Neutrophil (primary cell): ENCODE results near the gene DRD2.

Experiments
- H3K27ac ChIP-seq: fragments of 200-600 bp; sonication (generic); 2 replicates; pipeline ENCODE4 v1.5.1; 2016; ENCODE audit warnings: mild to moderate bottlenecking, moderate library complexity
- H3K27me3 ChIP-seq: fragments of 200-600 bp; sonication (generic); 2 replicates; pipeline ENCODE4 v1.6.0; 2016; ENCODE audit warnings: mild to moderate bottlenecking
- H3K36me3 ChIP-seq: fragments of 200-600 bp; sonication (generic); 2 replicates; pipeline ENCODE4 v1.5.1; 2017
- H3K4me1 ChIP-seq, 2 experiments: fragments of 200-600 bp in 1 of 2; sonication (generic) in 1 of 2; 1 replicate in 1 of 2; 2 replicates in 1 of 2; pipeline versions ENCODE4 v1.5.1 to v1.6.1; 2013 to 2016; ENCODE audit warnings: low read depth in 1 of 2, low read length in 1 of 2, mild to moderate bottlenecking in 1 of 2, moderate library complexity in 1 of 2; ENCODE audit not compliant: control insufficient read depth in 1 of 2, insufficient read depth in 1 of 2
- H3K4me3 ChIP-seq, 2 experiments: fragments of 200-600 bp in 1 of 2; sonication (generic) in 1 of 2; 1 replicate in 1 of 2; 2 replicates in 1 of 2; pipeline ENCODE4 v1.5.1; 2013 to 2016; ENCODE audit warnings: low read depth in 1 of 2, low read length in 1 of 2, mild to moderate bottlenecking in 1 of 2, moderate library complexity in 1 of 2
- H3K9me3 ChIP-seq: fragments of 200-600 bp; sonication (generic); 2 replicates; pipeline ENCODE4 v1.5.1; 2016
- CTCF ChIP-seq: fragments of 200-600 bp; sonication (generic); IDR thresholded peaks from 2 replicates; pipeline ENCODE4 v1.5.1; 2016; ENCODE audit warnings: antibody characterized with exemption

Gene DRD2

GRCh38 chr11:113517361-113517760, 42.2 kb upstream of the DRD2 start:
- H3K27me3 ChIP-seq: peaks cover 7% of the 10 kb centered on the region
- H3K36me3 ChIP-seq: no peaks in the 10 kb centered on the region
- H3K4me3 ChIP-seq: no peak overlapping the region
- H3K4me1 ChIP-seq: no peaks in the 10 kb centered on the region
- TF ChIP-seq CTCF: no peak
- H3K9me3 ChIP-seq: no peaks in the 10 kb centered on the region
- H3K27ac ChIP-seq: no peak overlapping the region

GRCh38 chr11:113514856-113515255, 39.7 kb upstream of the DRD2 start:
- H3K9me3 ChIP-seq: no peaks in the 10 kb centered on the region
- no peaks in the 10 kb centered on the region for H3K36me3 ChIP-seq
- H3K27me3 ChIP-seq: peaks cover 7% of the 10 kb centered on the region
- no peaks in the 10 kb centered on the region for H3K4me1 ChIP-seq
- H3K4me3 ChIP-seq: no peak overlapping the region
- no peak overlapping the region for H3K27ac ChIP-seq
- no peak for TF ChIP-seq CTCF

- H3K36me3 ChIP-seq: no peaks in the 10 kb centered on the region
- TF ChIP-seq CTCF: no peak
- H3K4me3 ChIP-seq: no peak overlapping the region
- peaks cover 5% of the 10 kb centered on the region for H3K27me3 ChIP-seq
- no peak overlapping the region for H3K27ac ChIP-seq
- H3K9me3 ChIP-seq: no peaks in the 10 kb centered on the region
- no peaks in the 10 kb centered on the region for H3K4me1 ChIP-seq
These were observed 32.1 kb upstream of the DRD2 start for GRCh38 chr11:113507341-113507740.

- Histone ChIP-seq H3K27me3 (peaks cover 5% of the 10 kb centered on the region), H3K9me3 (no peaks in the 10 kb centered on the region), H3K36me3 (no peaks in the 10 kb centered on the region), H3K4me3 (no peak overlapping the region), H3K27ac (no peak overlapping the region), H3K4me1 (no peaks in the 10 kb centered on the region)
- TF ChIP-seq CTCF: no peak
These were observed 31.7 kb upstream of the DRD2 start for GRCh38 chr11:113506893-113507292.

- no peak overlapping the region for H3K27ac ChIP-seq
- H3K9me3 ChIP-seq: no peaks in the 10 kb centered on the region
- peaks cover 5% of the 10 kb centered on the region for H3K27me3 ChIP-seq
- no peak overlapping the region for H3K4me3 ChIP-seq
- no peaks in the 10 kb centered on the region for H3K36me3 ChIP-seq
- H3K4me1 ChIP-seq: no peaks in the 10 kb centered on the region
- no peak for TF ChIP-seq CTCF
These were observed 31.3 kb upstream of the DRD2 start for GRCh38 chr11:113506461-113506860.
